ENCODE measurements around the gene ARMH1. TPM values are rescaled to one million over a fixed set of nuclear protein-coding genes. Genes with fewer than 3 reads are reported as not detected.

Gene ARMH1
- total RNA-seq, 3 donors from 2014 or later, result 1.7 to 4.1 (median 2.3) TPM

DNA sequence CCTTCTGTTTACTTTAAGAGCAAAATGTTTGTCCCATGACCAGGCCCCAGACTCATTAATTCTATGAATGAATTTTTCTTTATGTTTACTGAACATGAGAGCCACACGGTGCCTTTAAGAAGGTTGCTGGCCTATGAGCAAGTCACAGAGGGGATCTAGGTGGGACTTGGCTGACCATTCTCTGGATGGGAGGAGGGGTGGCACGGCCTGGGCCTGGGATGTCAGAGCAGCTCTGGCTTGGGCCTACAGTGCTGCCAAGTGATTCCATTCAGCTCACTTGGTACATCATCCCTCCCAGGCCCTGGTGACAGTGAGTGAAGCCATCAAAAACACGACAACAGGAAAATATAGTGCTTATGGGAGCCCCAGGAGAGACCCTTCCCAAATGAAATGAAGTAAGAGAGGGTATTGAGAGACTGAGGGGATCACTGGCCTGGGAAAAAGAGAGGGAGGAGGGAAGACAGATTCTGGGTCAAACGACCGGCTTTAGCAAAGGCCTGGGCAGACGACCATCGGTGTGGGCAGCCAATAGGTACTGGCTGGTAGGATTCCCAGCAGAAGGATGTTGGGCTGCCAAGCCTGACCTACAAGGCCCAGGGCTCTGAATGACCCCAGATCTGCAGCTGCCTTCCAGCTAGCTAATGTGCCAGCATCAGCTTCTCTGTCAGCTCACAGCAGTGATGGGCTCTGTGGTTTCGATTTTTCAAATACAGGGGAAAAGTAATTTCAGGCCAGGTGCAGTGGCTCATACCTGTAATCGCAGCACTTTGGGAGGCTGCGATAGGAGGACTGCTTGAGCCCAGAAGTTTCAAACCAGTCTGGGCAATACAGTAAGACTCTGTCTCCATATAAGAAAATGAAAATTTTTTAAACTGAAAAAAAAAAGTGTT, 3.5 kb upstream of the ARMH1 start:
- Histone ChIP-seq H3K4me1 (ENCODE audit: low read depth) (peaks cover 15% of the 10 kb centered on the region), H3K9me3 (no peaks in the 10 kb centered on the region), H3K4me3 (no peak overlapping the region), H3K36me3 (ENCODE audit: low read depth) (peaks cover 5% of the 10 kb centered on the region)
- no peak for ATAC-seq
- TF ChIP-seq, protein P1, sequence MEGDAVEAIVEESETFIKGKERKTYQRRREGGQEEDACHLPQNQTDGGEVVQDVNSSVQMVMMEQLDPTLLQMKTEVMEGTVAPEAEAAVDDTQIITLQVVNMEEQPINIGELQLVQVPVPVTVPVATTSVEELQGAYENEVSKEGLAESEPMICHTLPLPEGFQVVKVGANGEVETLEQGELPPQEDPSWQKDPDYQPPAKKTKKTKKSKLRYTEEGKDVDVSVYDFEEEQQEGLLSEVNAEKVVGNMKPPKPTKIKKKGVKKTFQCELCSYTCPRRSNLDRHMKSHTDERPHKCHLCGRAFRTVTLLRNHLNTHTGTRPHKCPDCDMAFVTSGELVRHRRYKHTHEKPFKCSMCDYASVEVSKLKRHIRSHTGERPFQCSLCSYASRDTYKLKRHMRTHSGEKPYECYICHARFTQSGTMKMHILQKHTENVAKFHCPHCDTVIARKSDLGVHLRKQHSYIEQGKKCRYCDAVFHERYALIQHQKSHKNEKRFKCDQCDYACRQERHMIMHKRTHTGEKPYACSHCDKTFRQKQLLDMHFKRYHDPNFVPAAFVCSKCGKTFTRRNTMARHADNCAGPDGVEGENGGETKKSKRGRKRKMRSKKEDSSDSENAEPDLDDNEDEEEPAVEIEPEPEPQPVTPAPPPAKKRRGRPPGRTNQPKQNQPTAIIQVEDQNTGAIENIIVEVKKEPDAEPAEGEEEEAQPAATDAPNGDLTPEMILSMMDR (IDR thresholded peaks at IDR 0.05), result no peak
- intact Hi-C loops (cut with DNase I, micrococcal nuclease), result no loop called here
- DNase-seq, result no peak

DNA sequence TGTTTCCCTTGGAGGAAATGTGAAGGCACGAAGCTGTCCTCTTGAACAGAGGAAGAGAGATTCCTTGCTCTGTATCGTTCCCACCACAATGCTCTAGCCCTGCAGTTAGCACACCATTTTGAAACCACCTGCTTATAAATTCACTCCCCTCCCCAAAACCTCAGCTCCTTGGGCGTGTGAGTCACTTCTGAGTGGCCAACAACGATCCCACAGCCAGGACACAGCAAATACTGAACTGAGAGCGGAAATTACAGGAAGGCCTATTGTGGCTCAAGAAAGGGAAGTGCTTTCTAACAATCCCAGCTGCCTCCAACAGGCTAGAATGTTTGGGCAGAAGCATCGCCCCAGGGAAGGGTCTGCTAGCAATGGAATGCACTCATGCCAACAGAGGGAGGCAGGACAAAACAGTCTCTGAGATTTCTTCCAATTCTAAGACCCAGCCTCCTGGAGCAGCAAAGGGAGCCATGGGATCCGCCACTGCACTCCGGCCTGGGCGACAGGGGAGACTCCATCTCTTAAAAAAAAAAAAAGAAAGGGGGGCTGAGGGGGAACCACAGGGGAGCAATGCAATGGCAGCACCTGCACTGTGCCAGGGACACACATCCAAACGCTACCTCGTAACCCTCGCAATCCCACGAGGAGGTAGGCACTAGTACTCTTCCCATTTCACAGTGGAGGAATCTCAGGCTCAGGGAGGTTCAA, 2.1 kb upstream of the ARMH1 start:
- Histone ChIP-seq H3K9me3 (no peaks in the 10 kb centered on the region), H3K4me1 (ENCODE audit: low read depth) (peaks cover 22% of the 10 kb centered on the region), H3K36me3 (ENCODE audit: low read depth) (peaks cover 5% of the 10 kb centered on the region), H3K4me3 (no peak overlapping the region)
- ATAC-seq (no peak), DNase-seq (no peak)
- intact Hi-C loops (cut with DNase I, micrococcal nuclease), result no loop called here
- TF ChIP-seq, protein P1 (IDR thresholded peaks at IDR 0.05), result no peak

DNA sequence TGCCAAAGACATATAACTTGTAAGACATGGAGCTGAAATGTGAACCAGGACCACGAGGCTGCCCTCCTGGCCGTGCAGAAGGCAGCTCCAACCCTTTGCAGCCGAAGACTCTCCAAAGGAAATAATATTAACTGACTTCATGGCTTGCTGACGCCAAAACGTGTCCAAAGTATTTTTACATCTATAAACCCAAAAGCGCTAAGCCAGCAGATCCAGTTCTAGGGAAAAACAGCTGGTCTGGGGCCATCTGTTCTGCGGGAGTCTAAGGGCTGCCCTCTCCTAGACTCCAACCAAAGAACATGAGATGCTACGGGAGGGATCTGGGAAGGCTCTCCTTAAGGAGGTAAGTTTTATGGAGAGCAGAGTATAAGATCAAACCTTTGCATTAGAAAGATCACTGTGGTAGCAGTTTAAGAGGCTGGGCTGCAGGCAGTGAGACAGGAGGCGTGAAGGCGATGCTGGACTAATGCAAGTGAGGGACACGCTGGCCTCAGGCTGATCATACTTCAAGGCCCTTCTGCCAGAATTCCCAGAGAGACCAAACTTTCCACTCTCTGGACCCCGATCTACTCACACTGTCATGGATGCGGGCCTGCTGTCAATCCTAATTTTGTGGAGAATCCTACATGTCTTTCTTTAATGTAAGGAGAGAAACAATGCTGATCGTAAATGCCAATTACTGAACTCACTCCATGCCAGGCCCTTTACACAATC, 1.4 kb upstream of the ARMH1 start:
- peaks cover 5% of the 10 kb centered on the region for H3K36me3 ChIP-seq (ENCODE audit: low read depth)
- ATAC-seq (no peak), DNase-seq (no peak)
- H3K4me3 ChIP-seq, result no peak overlapping the region
- TF ChIP-seq, protein P1 (IDR thresholded peaks at IDR 0.05), result no peak
- H3K9me3 ChIP-seq, result no peaks in the 10 kb centered on the region
- peaks cover 26% of the 10 kb centered on the region for H3K4me1 ChIP-seq (ENCODE audit: low read depth)
- intact Hi-C loops (cut with DNase I, micrococcal nuclease), result no loop called here

DNA sequence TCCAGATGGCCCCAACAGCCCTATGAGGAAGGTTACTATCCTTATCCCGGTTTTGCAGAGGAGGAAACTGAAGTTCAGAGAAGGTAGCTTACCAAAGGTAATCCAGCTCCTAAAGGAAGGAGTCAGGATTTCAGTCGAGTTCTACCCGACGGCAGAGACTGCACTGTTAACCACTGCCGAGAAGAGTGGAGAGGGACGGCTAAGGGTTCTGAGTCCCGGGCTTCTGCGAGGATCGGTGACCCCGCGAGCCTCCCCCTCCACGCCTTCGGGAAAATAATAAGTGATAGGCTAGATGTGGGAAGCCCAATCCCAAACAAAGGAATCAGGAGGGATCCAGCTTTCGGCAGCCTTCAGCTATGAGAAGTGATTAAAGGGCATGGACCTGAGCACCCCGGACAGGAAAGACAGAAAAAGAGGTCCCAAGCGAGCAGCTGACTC, 820 bp upstream of the ARMH1 start:
- intact Hi-C loops (cut with DNase I, micrococcal nuclease), result no loop called here
- ATAC-seq, result peak; percentile 0
- TF ChIP-seq, protein P1 (IDR thresholded peaks at IDR 0.05), result no peak
- no peak for DNase-seq
- Histone ChIP-seq H3K4me3 (peak overlapping the region; percentile 48), H3K36me3 (ENCODE audit: low read depth) (peaks cover 5% of the 10 kb centered on the region), H3K4me1 (ENCODE audit: low read depth) (peaks cover 26% of the 10 kb centered on the region), H3K9me3 (no peaks in the 10 kb centered on the region)

DNA sequence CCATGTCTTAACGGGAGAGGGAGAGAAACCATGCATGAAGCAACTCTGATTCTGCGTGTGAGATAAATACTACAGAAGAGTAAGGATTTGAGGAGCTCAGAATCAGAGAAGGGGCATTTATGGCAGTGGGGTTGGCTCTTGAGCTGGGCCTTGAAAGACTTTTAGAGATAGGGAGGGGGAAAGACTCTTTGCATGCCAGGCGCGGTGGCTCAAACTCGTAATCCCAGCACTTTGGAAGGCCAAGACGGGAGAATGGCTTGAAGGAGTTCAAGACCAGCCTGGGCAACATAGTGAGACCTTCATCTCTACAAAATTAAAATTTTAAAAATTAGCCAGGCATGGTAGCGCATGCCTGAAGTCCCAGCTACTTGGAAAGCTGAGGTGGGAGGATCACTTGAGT, 672 bp downstream of the ARMH1 start:
- H3K4me3 ChIP-seq, result no peak overlapping the region
- peaks cover 5% of the 10 kb centered on the region for H3K36me3 ChIP-seq (ENCODE audit: low read depth)
- TF ChIP-seq, protein P1 (IDR thresholded peaks at IDR 0.05), result no peak
- DNase-seq (no peak), ATAC-seq (no peak)
- no peaks in the 10 kb centered on the region for H3K9me3 ChIP-seq
- intact Hi-C loops (cut with DNase I, micrococcal nuclease), result no loop called here
- peaks cover 26% of the 10 kb centered on the region for H3K4me1 ChIP-seq (ENCODE audit: low read depth)

Measured in mucosa of descending colon (tissue), 3 donors.